GM12872 (cell line): ENCODE measurements around the gene SLC34A2.

Experiments
- CTCF ChIP-seq: IDR thresholded peaks from 3 replicates; pipeline ENCODE4 v1.5.1; 2011; ENCODE audit warnings: low read depth, mild to moderate bottlenecking, low read length, moderate library complexity; ENCODE audit not compliant: insufficient read depth

The SLC34A2 gene

GRCh38 chr4:25725870-25726269 lies 70.2 kb downstream of the SLC34A2 start:
- no peak for TF ChIP-seq CTCF

- TF ChIP-seq CTCF: no peak
These were observed 72.3 kb downstream of the SLC34A2 start for GRCh38 chr4:25727711-25728493.
